ENCODE data around the gene ZNF536. TPM values are rescaled to one million over a fixed set of nuclear protein-coding genes. Genes with fewer than 3 reads are reported as not detected.

ZNF536 gene
- total RNA-seq, 4 donors from 2014 or later = 30.8 to 48.7 (median 40.8) TPM

GRCh38 chr19:30363073-30363472 is 9.1 kb upstream of the ZNF536 start:
- H3K4me3 ChIP-seq = no peak overlapping the region
- H3K27ac ChIP-seq = peak overlapping the region in 1 of 4 donors; percentile 83
- TF ChIP-seq EP300 (IDR thresholded peaks at IDR 0.05) = no peak
- no peak for TF ChIP-seq POLR2A (IDR thresholded peaks at IDR 0.05)
- TF ChIP-seq CTCF (IDR thresholded peaks at IDR 0.05) = no peak
- no peaks in the 10 kb centered on the region for H3K9me3 ChIP-seq
- no peak for DNase-seq (ENCODE audit: low spot score in 2 of 2)
- no peaks in the 10 kb centered on the region for H3K36me3 ChIP-seq
- no peaks in the 10 kb centered on the region for H3K27me3 ChIP-seq
- peaks cover 0 to 50% (median 11%) of the 10 kb centered on the region in 4 donors for H3K4me1 ChIP-seq
- 92% methylated on average over 11 of the region's 11 CpGs for WGBS, 2 donors

DNA sequence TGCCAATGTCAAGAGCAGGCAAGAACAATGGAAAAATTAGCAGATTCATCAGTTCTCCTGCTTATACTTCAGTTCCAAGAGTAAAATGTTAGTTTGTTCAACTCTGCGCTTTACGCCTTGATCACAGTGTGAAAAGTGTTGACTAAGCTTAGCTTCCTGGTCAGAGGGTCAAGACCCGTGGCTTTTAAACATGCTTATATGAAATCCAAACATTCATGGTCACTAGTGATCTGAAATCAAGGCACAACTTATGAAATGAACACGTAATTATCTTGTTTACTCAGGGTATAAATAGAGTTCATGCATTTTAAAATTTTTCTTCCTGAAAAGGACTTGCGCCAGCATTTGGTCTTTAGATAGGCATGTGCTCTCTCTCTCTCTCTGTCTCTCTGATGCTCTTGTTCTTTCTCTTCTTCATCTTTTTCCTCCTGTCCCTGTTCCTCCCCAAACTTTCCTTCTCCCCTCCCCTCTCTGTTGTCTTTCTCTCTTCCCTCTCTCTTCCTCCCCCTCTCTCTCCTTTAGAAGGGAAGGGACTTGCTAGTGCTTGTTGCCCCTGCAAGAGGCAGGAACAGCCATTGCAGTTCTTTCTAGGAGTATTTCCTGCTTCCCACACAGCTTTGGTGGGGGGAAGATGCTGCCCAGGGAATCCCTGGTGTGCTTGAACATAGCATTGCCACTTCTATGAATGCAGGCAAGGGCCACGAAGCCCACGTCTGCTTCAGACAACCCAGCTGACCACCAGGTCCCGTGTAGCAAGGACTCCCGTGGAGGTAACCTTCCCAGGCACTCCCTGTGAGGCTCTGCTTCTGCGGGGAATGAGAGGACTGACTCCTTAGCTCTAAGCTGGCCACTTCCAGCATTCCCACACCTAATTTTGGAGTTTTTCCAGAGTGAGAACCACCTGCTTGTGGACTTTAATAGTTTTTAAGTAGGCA is 7.1 kb upstream of the ZNF536 start:
- WGBS, 2 donors = 48 to 53% methylated on average over 10 of the region's 10 CpGs
- no peaks in the 10 kb centered on the region for H3K27me3 ChIP-seq
- peak overlapping the region in 2 of 4 donors; percentile 32 to 36 for H3K27ac ChIP-seq
- H3K36me3 ChIP-seq = no peaks in the 10 kb centered on the region
- peaks cover 0 to 35% (median 8%) of the 10 kb centered on the region in 4 donors for H3K4me1 ChIP-seq
- no peaks in the 10 kb centered on the region for H3K9me3 ChIP-seq
- DNase-seq (ENCODE audit: low spot score in 2 of 2) = no peak
- H3K4me3 ChIP-seq = no peak overlapping the region
- TF ChIP-seq CTCF (IDR thresholded peaks at IDR 0.05) (no peak), EP300 (IDR thresholded peaks at IDR 0.05) (no peak), POLR2A (IDR thresholded peaks at IDR 0.05) (no peak)

DNA sequence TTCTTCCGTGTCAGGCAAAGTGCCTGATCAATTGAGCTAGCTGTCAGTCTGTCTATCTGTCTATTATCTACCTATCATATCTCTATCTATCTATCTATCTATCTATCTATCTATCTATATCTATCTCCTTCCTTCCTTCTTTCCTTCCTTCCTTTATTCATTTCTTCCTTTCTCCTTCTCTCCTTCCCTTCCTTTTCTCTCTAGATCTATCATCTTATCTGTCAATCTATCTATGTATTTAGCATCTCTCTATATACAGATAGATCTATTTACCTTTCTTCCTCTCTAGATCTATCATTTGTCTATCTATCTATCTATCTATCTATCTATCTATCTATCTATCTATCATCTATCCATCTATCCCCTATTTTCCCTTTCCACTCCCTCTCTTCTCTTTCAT is 5.9 kb upstream of the ZNF536 start:
- Histone ChIP-seq H3K4me3 (no peak overlapping the region), H3K4me1 (peaks cover 0 to 25% (median 5%) of the 10 kb centered on the region in 4 donors), H3K36me3 (no peaks in the 10 kb centered on the region), H3K27ac (no peak overlapping the region), H3K27me3 (no peaks in the 10 kb centered on the region), H3K9me3 (no peaks in the 10 kb centered on the region)
- 0 to 55% methylated on average over 1 of the region's 1 CpG for WGBS, 2 donors
- TF ChIP-seq CTCF (IDR thresholded peaks at IDR 0.05) (no peak), EP300 (IDR thresholded peaks at IDR 0.05) (no peak), POLR2A (IDR thresholded peaks at IDR 0.05) (no peak)
- no peak for DNase-seq (ENCODE audit: low spot score in 2 of 2)

DNA sequence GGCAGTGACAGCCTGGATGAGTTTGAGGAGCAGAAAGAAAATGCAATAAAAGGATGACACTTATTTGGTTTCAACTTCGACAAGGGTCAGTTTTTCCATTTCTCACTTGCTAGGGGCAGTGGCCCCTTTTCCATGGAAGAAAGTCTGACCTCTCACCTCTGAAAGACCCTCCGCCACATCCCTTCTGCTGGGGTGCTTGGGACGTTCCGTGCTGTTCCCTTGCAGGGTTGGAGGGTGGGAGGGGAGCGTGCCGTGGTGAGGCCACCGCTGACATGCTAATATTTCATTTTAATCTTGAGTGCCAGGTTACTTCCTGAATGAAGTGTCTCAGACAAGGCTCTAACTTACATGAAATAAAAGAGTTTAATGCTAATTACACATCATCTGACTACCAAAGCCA is 5.2 kb upstream of the ZNF536 start:
- no peak for DNase-seq (ENCODE audit: low spot score in 2 of 2)
- Histone ChIP-seq H3K27ac (no peak overlapping the region), H3K36me3 (no peaks in the 10 kb centered on the region), H3K4me1 (peaks cover 0 to 26% (median 4%) of the 10 kb centered on the region in 4 donors), H3K4me3 (no peak overlapping the region), H3K27me3 (no peaks in the 10 kb centered on the region), H3K9me3 (no peaks in the 10 kb centered on the region)
- WGBS, 2 donors = 59 to 77% methylated on average over 7 of the region's 7 CpGs
- TF ChIP-seq CTCF (IDR thresholded peaks at IDR 0.05) (no peak), EP300 (IDR thresholded peaks at IDR 0.05) (no peak), POLR2A (IDR thresholded peaks at IDR 0.05) (no peak)

DNA sequence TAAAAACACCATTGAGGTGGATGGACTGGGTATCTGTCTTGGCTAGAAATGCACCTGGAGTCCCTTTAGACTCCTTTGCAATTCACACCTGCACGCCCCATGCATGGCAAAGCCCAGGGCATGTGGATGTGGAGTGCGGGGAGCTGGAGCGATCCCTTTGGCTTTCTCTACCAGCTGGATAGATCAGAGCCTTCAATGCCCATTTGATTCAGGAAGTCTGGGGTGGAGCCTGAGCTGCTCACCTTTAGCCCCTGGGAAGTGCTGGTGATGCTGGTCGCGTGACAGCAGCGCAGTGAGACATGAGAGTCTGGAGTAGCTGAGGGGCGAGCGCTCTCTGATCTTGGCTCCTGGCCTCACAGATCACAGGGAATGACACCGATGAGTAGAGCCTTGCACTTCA is 4.8 kb upstream of the ZNF536 start:
- Histone ChIP-seq H3K27me3 (no peaks in the 10 kb centered on the region), H3K27ac (no peak overlapping the region), H3K9me3 (no peaks in the 10 kb centered on the region), H3K4me1 (peaks cover 0 to 26% (median 6%) of the 10 kb centered on the region in 4 donors), H3K4me3 (no peak overlapping the region), H3K36me3 (no peaks in the 10 kb centered on the region)
- no peak for DNase-seq (ENCODE audit: low spot score in 2 of 2)
- 94% methylated on average over 9 of the region's 9 CpGs for WGBS, 2 donors
- TF ChIP-seq EP300 (IDR thresholded peaks at IDR 0.05) = no peak
- TF ChIP-seq CTCF (IDR thresholded peaks at IDR 0.05) = no peak
- no peak for TF ChIP-seq POLR2A (IDR thresholded peaks at IDR 0.05)

Data from tibial nerve (tissue), 4 donors.